Astrocyte (in vitro differentiated cells and primary cell): ENCODE data around the gene NOS1. TPM values are rescaled to one million over a fixed set of nuclear protein-coding genes. Genes with fewer than 3 reads are reported as not detected.

Experiments
- DNase-seq: peaks from one replicate; pipeline ENCODE4 v3.0.0-alpha.2; 2010; ENCODE audit warnings: low read depth
- FAIRE-seq: peaks from 2 replicates; lab custom pipeline; 2011; peaks lifted over from hg19 to GRCh38; lab: Jason Lieb, UNC
- H2AFZ ChIP-seq: 2 replicates; pipeline ENCODE4 v1.6.0; 2012; ENCODE audit warnings: low read depth, low read length, inconsistent platforms
- H3K27ac ChIP-seq: 2 replicates; pipeline ENCODE4 v1.5.1; 2011; ENCODE audit warnings: low read depth, low read length, inconsistent platforms
- H3K27me3 ChIP-seq: 2 replicates; pipeline ENCODE4 v1.6.0; 2011; ENCODE audit warnings: low read length, inconsistent platforms; ENCODE audit not compliant: insufficient read depth
- H3K36me3 ChIP-seq: 2 replicates; pipeline ENCODE4 v1.5.1; 2011; ENCODE audit warnings: low read length, inconsistent platforms; ENCODE audit not compliant: insufficient read depth
- H3K4me1 ChIP-seq: 2 replicates; pipeline ENCODE4 v1.5.1; 2011; ENCODE audit warnings: low read length, inconsistent platforms; ENCODE audit not compliant: insufficient read depth
- H3K4me2 ChIP-seq: 2 replicates; pipeline ENCODE4 v1.6.0; 2012; ENCODE audit warnings: low read length, inconsistent platforms
- H3K4me3 ChIP-seq: 2 replicates; pipeline ENCODE4 v1.5.1; 2011; ENCODE audit warnings: low read depth, mild to moderate bottlenecking, low read length, inconsistent platforms; ENCODE audit not compliant: insufficient read depth
- H3K79me2 ChIP-seq: 2 replicates; pipeline ENCODE4 v1.6.0; 2012; ENCODE audit warnings: mild to moderate bottlenecking, low read length, inconsistent platforms; ENCODE audit not compliant: insufficient read depth
- H3K9ac ChIP-seq: 2 replicates; pipeline ENCODE4 v1.6.0; 2012; ENCODE audit warnings: mild to moderate bottlenecking, low read length, inconsistent platforms
- H3K9me3 ChIP-seq: 2 replicates; pipeline ENCODE4 v1.5.1; 2012; ENCODE audit warnings: low read depth, mild to moderate bottlenecking, low read length, inconsistent platforms; ENCODE audit not compliant: insufficient read depth
- H4K20me1 ChIP-seq: 2 replicates; pipeline ENCODE4 v1.6.0; 2012; ENCODE audit warnings: low read length, inconsistent platforms; ENCODE audit not compliant: insufficient read depth
- H3K27ac Mint-ChIP-seq: one replicate; pipeline ENCODE4 v1.8.0; 2021; ENCODE audit warnings: mild to moderate bottlenecking, mixed read lengths; ENCODE audit not compliant: unreplicated experiment
- H3K27me3 Mint-ChIP-seq: one replicate; pipeline ENCODE4 v1.8.0; 2021; ENCODE audit warnings: low read depth, mixed read lengths; ENCODE audit not compliant: unreplicated experiment
- H3K36me3 Mint-ChIP-seq: one replicate; pipeline ENCODE4 v1.8.0; 2021; ENCODE audit warnings: low read depth, mixed read lengths; ENCODE audit not compliant: unreplicated experiment
- H3K4me1 Mint-ChIP-seq: one replicate; pipeline ENCODE4 v1.8.0; 2021; ENCODE audit warnings: low read depth, mixed read lengths; ENCODE audit not compliant: unreplicated experiment
- H3K4me3 Mint-ChIP-seq: one replicate; pipeline ENCODE4 v1.8.0; 2021; ENCODE audit warnings: mild to moderate bottlenecking, moderate library complexity, mixed read lengths; ENCODE audit not compliant: unreplicated experiment
- H3K9me3 Mint-ChIP-seq: one replicate; pipeline ENCODE4 v1.8.0; 2021; ENCODE audit warnings: mild to moderate bottlenecking, mixed read lengths; ENCODE audit not compliant: unreplicated experiment
- EZH2 ChIP-seq: IDR thresholded peaks from 2 replicates; pipeline ENCODE4 v1.6.1; 2012; ENCODE audit warnings: mild to moderate bottlenecking, low read length, inconsistent platforms; ENCODE audit not compliant: insufficient read depth
- total RNA-seq: library from RNA; stranded (reverse); gene quantifications from 2 replicates; pipeline ENCODE4 v1.2.1, GENCODE V29; 2021
- TF ChIP-seq, protein P1 (sequence below): IDR thresholded peaks from 2 replicates; pipeline ENCODE4 v1.5.1; 2011; ENCODE audit warnings: low read depth, mild to moderate bottlenecking, inconsistent platforms, low read length, moderate library complexity; ENCODE audit not compliant: insufficient read depth

Gene NOS1
- total RNA-seq, 1 donor from 2014 or later = 0.05 TPM

DNA sequence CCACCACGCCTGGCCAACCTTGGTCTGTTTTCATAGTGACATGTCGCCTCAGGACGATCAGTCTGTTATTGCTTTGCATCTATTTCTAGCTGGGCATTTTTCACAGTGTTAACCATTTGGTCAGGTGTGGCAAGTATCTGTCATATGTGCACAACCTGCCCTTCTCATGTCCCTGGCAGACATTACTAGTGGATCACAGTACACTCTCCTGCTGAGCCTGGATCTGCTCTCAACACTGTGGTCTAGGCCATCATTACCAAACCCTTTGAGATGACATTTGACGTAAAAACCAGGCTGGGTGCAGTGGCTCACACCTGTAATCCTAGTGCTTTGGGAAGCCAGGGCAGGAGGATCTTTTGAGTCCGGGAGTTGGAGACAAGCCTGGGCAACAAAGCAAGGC is 29.4 kb upstream of the NOS1 start:
- H4K20me1 ChIP-seq = no peaks in the 10 kb centered on the region
- TF ChIP-seq, protein P1, sequence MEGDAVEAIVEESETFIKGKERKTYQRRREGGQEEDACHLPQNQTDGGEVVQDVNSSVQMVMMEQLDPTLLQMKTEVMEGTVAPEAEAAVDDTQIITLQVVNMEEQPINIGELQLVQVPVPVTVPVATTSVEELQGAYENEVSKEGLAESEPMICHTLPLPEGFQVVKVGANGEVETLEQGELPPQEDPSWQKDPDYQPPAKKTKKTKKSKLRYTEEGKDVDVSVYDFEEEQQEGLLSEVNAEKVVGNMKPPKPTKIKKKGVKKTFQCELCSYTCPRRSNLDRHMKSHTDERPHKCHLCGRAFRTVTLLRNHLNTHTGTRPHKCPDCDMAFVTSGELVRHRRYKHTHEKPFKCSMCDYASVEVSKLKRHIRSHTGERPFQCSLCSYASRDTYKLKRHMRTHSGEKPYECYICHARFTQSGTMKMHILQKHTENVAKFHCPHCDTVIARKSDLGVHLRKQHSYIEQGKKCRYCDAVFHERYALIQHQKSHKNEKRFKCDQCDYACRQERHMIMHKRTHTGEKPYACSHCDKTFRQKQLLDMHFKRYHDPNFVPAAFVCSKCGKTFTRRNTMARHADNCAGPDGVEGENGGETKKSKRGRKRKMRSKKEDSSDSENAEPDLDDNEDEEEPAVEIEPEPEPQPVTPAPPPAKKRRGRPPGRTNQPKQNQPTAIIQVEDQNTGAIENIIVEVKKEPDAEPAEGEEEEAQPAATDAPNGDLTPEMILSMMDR = no peak
- no peak for TF ChIP-seq EZH2
- no peak overlapping the region for H2AFZ ChIP-seq
- no peaks in the 10 kb centered on the region for H3K36me3 Mint-ChIP-seq
- H3K4me2 ChIP-seq = no peak overlapping the region
- DNase-seq (no peak), FAIRE-seq (no peak)
- H3K4me1 Mint-ChIP-seq = no peaks in the 10 kb centered on the region
- no peaks in the 10 kb centered on the region for H3K4me1 ChIP-seq
- H3K27ac ChIP-seq = no peak overlapping the region
- no peaks in the 10 kb centered on the region for H3K79me2 ChIP-seq
- H3K9me3 ChIP-seq = peaks cover 5% of the 10 kb centered on the region
- peaks cover 3% of the 10 kb centered on the region for H3K9me3 Mint-ChIP-seq
- no peaks in the 10 kb centered on the region for H3K27me3 ChIP-seq
- no peak overlapping the region for H3K27ac Mint-ChIP-seq
- H3K9ac ChIP-seq = no peak overlapping the region
- H3K27me3 Mint-ChIP-seq = peaks cover 23% of the 10 kb centered on the region
- H3K36me3 ChIP-seq = no peaks in the 10 kb centered on the region
- H3K4me3 Mint-ChIP-seq = no peak overlapping the region
- no peak overlapping the region for H3K4me3 ChIP-seq

DNA sequence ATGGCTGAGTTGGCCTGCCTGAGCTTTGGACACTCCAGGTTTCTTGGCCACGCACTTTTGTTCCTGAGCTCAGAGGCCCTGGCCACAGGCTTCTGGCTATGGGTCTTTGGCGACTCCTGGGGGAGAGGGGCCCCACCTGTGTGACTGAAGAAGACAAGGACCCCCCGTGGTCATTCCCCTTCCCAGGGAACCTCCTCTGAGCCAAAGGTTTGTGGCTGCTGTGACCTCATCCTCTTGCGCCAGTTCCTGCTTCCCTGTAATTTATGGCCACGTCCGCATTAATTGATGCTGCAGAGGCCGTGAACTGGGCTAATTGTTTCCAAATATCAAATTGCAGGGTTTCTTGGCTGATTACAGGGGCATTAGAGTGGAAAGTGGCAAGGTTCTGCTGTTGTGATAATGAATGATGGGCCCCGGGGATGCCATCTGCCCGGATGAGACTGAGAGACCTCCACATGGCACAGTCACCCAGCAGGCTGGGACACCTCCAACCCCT is 27.6 kb upstream of the NOS1 start:
- no peaks in the 10 kb centered on the region for H3K4me1 Mint-ChIP-seq
- Histone ChIP-seq H3K79me2 (no peaks in the 10 kb centered on the region), H3K9ac (no peak overlapping the region), H3K9me3 (peaks cover 5% of the 10 kb centered on the region), H3K27ac (no peak overlapping the region), H2AFZ (no peak overlapping the region), H3K4me3 (no peak overlapping the region), H3K4me2 (no peak overlapping the region), H3K36me3 (no peaks in the 10 kb centered on the region), H3K4me1 (no peaks in the 10 kb centered on the region), H4K20me1 (no peaks in the 10 kb centered on the region), H3K27me3 (no peaks in the 10 kb centered on the region)
- H3K27ac Mint-ChIP-seq = no peak overlapping the region
- no peak overlapping the region for H3K4me3 Mint-ChIP-seq
- TF ChIP-seq, protein P1 = no peak
- no peak for TF ChIP-seq EZH2
- FAIRE-seq = no peak
- no peak for DNase-seq
- H3K36me3 Mint-ChIP-seq = no peaks in the 10 kb centered on the region
- peaks cover 3% of the 10 kb centered on the region for H3K9me3 Mint-ChIP-seq
- peaks cover 34% of the 10 kb centered on the region for H3K27me3 Mint-ChIP-seq

DNA sequence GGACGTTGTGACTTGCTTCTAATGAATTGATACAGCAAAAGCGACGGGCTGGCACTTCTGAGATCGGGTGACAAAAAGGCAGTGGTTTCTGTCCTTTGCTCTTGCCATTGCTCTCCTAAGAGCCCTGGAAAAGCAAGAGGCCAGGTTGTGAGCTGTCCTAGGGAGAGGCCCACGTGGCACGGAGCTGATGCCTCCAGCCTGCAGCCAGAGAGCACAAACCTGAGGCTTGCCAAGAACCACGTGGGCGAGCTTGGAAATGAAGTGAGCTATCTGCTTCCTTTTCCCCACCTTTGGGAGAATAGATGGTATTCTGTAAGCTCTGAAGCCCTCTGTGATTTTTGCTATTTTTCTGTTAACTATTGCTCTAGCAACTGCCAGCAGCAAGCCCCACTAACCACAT is 26.4 kb upstream of the NOS1 start:
- FAIRE-seq = no peak

More for the DNA sequence above, 26.4 kb upstream of the NOS1 start:
- H3K4me3 ChIP-seq = no peak overlapping the region
- H4K20me1 ChIP-seq = no peaks in the 10 kb centered on the region
- H3K27ac ChIP-seq = no peak overlapping the region
- peaks cover 5% of the 10 kb centered on the region for H3K9me3 ChIP-seq
- no peak for DNase-seq
- TF ChIP-seq, protein P1 = no peak
- no peak for TF ChIP-seq EZH2
- peaks cover 30% of the 10 kb centered on the region for H3K27me3 Mint-ChIP-seq
- no peaks in the 10 kb centered on the region for H3K36me3 Mint-ChIP-seq
- no peak overlapping the region for H3K27ac Mint-ChIP-seq
- no peak overlapping the region for H2AFZ ChIP-seq
- no peaks in the 10 kb centered on the region for H3K79me2 ChIP-seq
- H3K9ac ChIP-seq = no peak overlapping the region
- H3K27me3 ChIP-seq = no peaks in the 10 kb centered on the region
- no peaks in the 10 kb centered on the region for H3K9me3 Mint-ChIP-seq
- no peaks in the 10 kb centered on the region for H3K4me1 Mint-ChIP-seq
- no peaks in the 10 kb centered on the region for H3K4me1 ChIP-seq
- no peak overlapping the region for H3K4me3 Mint-ChIP-seq
- H3K4me2 ChIP-seq = no peak overlapping the region
- no peaks in the 10 kb centered on the region for H3K36me3 ChIP-seq
